RWPE2 (cell line): Measurements from ENCODE around the gene GNB1L.
A peak's percentile ranks its signal among the peaks of the same experiment; 100 is the strongest.

Experiments
- ATAC-seq: fragments of 200-7000 bp; cut with Tn5 transposase; 3 replicates; pipeline ENCODE4 v1.9.1; 2021; ENCODE audit warnings: low read depth
- DNase-seq: peaks from one replicate; pipeline ENCODE4 v3.0.0-alpha.2; 2020; ENCODE audit warnings: low spot score
- H3K27ac ChIP-seq: fragments of 450-650 bp; 2 replicates; pipeline ENCODE4 v1.5.1; 2017; ENCODE audit warnings: mild to moderate bottlenecking; ENCODE audit not compliant: poor library complexity, severe bottlenecking
- H3K27me3 ChIP-seq: fragments of 250-450 bp; sonication (Bioruptor Pico); 2 replicates; pipeline ENCODE4 v1.5.1; 2021; ENCODE audit warnings: mild to moderate bottlenecking, moderate library complexity; ENCODE audit not compliant: insufficient read depth, poor library complexity, severe bottlenecking
- H3K36me3 ChIP-seq: fragments of 250-450 bp; sonication (Bioruptor Pico); 2 replicates; pipeline ENCODE4 v1.5.1; 2020; ENCODE audit warnings: low read depth, mild to moderate bottlenecking, moderate library complexity
- H3K4me1 ChIP-seq: fragments of 250-450 bp; sonication (Bioruptor Pico); 2 replicates; pipeline ENCODE4 v1.5.1; 2021; ENCODE audit warnings: mild to moderate bottlenecking, moderate library complexity; ENCODE audit not compliant: insufficient read depth, poor library complexity, severe bottlenecking
- H3K4me3 ChIP-seq: fragments of 250-450 bp; sonication (Bioruptor Pico); 2 replicates; pipeline ENCODE4 v1.5.1; 2021; ENCODE audit warnings: mild to moderate bottlenecking, moderate library complexity; ENCODE audit not compliant: severe bottlenecking
- H3K9me3 ChIP-seq: fragments of 250-450 bp; sonication (Bioruptor Pico); 2 replicates; pipeline ENCODE4 v1.5.1; 2021; ENCODE audit warnings: mild to moderate bottlenecking, moderate library complexity; ENCODE audit not compliant: severe bottlenecking
- TF ChIP-seq, protein P1 (sequence below): fragments of 450-650 bp; IDR thresholded peaks from one replicate; pipeline ENCODE4 v1.5.1; 2017; ENCODE audit warnings: mild to moderate bottlenecking, moderate library complexity; ENCODE audit not compliant: poor library complexity, severe bottlenecking

The GNB1L gene

DNA sequence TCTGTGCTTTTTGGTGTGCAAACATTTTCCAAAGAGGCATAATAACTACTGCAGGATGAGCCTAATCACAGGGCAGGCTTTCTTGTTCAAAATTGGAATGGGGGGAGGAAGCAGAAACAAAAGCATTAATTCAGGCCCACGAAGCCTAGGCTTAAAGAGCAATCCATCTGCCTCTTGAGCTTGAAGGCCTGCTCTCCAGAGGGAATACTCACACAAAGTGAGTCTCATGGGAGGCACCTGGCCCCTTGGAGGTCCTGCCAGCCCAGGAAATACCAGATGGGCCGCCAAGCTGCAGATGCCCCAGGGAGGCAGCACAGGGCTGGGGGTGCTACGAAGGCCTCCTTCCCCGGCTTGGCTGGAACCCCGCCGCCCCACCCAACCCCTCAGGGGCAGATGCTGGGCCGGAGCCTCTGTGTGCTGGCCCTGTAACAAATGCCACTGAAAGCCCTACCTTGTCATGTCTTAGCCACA lies 47.6 kb upstream of the GNB1L start:
- ATAC-seq = no peak
- no peaks in the 10 kb centered on the region for H3K4me1 ChIP-seq

DNA sequence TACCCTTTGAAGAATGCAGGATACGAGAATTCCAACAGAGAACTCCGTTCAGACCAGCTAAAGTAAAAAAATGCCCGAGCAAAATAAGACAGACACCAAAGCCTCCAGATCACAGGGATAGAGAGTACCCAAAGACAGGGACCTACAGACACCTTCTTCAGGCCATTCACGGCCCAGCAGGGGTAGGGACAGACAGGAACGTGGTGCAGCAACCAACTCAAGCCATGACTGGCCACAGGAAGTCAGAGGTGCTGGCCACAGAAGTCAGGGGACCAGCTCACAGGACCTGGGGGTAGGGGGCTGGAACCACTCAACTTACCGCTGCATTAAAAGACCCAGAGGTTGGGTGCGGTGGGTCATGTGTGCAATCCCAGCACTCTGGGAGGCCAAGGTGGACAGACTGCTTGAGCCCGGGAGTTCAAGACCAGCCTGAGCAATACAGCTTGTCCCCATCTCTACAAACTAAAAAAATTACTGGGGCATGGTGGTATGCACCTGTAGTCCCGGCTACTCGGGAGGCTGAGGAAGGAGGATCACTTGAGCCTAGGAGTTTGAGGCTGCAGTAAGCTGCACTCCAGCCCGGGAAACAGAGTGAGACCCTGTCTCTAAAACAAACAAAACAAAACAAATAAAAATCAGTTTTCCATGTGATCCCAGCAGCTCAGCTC lies 47.0 kb upstream of the GNB1L start:
- no peaks in the 10 kb centered on the region for H3K4me1 ChIP-seq
- no peaks in the 10 kb centered on the region for H3K36me3 ChIP-seq
- H3K27ac ChIP-seq = no peak overlapping the region
- H3K9me3 ChIP-seq = no peaks in the 10 kb centered on the region
- DNase-seq (no peak), ATAC-seq (no peak)
- TF ChIP-seq, protein P1, sequence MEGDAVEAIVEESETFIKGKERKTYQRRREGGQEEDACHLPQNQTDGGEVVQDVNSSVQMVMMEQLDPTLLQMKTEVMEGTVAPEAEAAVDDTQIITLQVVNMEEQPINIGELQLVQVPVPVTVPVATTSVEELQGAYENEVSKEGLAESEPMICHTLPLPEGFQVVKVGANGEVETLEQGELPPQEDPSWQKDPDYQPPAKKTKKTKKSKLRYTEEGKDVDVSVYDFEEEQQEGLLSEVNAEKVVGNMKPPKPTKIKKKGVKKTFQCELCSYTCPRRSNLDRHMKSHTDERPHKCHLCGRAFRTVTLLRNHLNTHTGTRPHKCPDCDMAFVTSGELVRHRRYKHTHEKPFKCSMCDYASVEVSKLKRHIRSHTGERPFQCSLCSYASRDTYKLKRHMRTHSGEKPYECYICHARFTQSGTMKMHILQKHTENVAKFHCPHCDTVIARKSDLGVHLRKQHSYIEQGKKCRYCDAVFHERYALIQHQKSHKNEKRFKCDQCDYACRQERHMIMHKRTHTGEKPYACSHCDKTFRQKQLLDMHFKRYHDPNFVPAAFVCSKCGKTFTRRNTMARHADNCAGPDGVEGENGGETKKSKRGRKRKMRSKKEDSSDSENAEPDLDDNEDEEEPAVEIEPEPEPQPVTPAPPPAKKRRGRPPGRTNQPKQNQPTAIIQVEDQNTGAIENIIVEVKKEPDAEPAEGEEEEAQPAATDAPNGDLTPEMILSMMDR = no peak
- H3K27me3 ChIP-seq = no peaks in the 10 kb centered on the region
- H3K4me3 ChIP-seq = no peak overlapping the region

More for the DNA sequence above, 47.6 kb upstream of the GNB1L start:
- no peak overlapping the region for H3K4me3 ChIP-seq
- H3K27me3 ChIP-seq = no peaks in the 10 kb centered on the region
- no peak for DNase-seq
- no peaks in the 10 kb centered on the region for H3K36me3 ChIP-seq
- H3K27ac ChIP-seq = no peak overlapping the region
- no peaks in the 10 kb centered on the region for H3K9me3 ChIP-seq
- TF ChIP-seq, protein P1 = no peak

DNA sequence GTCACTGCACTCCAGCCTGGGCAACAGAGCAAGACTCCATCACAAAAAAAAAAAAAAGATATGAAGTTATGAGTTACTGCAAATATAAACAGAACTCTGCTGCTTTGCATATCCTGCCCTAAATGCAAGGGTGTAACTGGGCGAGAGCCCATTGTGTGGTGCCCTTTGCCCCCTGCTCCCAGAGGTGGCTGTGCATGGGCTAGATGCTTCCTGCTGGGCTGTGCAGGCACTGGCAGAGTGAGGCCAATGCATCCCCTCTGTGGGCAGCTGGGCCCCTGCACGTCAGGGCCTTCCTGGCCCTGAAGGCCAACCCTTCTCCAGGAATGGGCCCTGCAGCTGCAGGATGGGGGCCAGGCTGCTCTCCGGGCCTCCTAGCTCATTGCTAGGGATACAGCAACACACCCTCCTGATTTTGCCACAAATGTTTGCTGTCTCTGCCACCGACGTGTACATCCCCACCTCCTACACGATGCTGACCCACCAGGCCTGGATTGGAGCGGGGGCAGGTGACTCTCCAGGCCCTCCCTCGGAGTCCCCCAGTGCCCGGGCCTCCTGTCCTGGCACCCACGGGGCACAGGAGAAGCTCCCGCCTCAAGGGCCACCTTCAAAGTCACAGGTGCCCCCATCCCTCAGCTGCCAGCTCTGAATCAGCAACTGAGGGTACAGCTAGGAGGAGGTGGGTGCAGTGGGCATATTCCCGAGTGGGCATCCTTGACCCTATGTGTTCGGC lies 46.2 kb upstream of the GNB1L start:
- H3K27ac ChIP-seq = no peak overlapping the region
- H3K4me1 ChIP-seq = no peaks in the 10 kb centered on the region
- no peak overlapping the region for H3K4me3 ChIP-seq
- H3K36me3 ChIP-seq = no peaks in the 10 kb centered on the region
- no peaks in the 10 kb centered on the region for H3K27me3 ChIP-seq
- no peaks in the 10 kb centered on the region for H3K9me3 ChIP-seq
- DNase-seq (no peak), ATAC-seq (no peak)
- TF ChIP-seq, protein P1 = no peak

DNA sequence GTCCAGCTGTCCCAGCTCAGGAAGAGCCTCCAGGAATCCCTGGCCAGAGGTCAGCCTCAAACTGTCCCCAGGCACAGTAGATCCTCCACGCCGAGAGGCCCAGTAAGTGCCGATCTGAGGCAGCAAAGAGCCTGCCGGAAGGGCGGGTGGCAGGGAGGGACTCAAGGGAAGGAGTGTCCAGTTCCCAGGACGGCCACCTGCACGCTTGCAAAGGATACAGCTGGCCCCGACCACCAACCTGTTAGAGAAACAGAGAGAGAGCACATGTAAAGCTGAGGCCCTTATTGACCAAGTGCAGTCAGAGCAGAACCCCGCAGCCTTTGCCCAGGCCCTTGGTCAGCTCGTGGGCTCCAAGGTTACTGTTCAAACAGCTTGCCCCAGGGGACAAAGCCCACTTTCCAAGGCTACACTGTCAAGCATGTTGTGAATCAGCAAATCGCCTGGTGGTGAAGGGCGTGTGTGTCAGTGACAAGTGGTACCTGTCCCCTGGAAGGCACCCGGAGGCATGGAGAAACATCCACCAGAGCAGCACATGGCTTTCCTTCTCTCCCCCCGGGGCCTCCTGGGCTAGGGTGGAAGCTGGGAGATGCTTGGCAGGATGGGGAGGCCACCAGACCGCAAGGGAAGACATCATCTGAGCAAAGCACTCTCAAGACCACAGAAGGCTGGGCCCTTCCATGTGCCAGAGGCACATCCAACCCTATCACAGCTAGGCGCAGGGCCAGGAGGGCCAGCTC lies 44.3 kb upstream of the GNB1L start:
- H3K27me3 ChIP-seq = no peaks in the 10 kb centered on the region
- H3K4me1 ChIP-seq = no peaks in the 10 kb centered on the region
- H3K27ac ChIP-seq = no peak overlapping the region
- H3K9me3 ChIP-seq = no peaks in the 10 kb centered on the region
- no peak overlapping the region for H3K4me3 ChIP-seq
- peaks cover 6% of the 10 kb centered on the region for H3K36me3 ChIP-seq
- DNase-seq = peak; percentile 65
- TF ChIP-seq, protein P1 = no peak
- ATAC-seq = no peak
